GM18505 (cell line): ENCODE measurements around the gene ZNF200.
"Not testable (repeated sequence)": the region's sequence is repeated elsewhere in the genome, so short reads cannot be mapped to it uniquely, and the experiment has no call there.

Experiments used
- ATAC-seq: cut with Tn5 transposase; IDR thresholded peaks from one replicate; pipeline ENCODE4 v1.9.1; 2021; ENCODE audit not compliant: unreplicated experiment
- POLR2A ChIP-seq: IDR thresholded peaks from 4 replicates; pipeline ENCODE4 v1.6.1; 2011; ENCODE audit warnings: borderline replicate concordance; ENCODE audit not compliant: insufficient read depth, insufficient read length; ENCODE audit errors: extremely low read depth

Gene ZNF200

DNA sequence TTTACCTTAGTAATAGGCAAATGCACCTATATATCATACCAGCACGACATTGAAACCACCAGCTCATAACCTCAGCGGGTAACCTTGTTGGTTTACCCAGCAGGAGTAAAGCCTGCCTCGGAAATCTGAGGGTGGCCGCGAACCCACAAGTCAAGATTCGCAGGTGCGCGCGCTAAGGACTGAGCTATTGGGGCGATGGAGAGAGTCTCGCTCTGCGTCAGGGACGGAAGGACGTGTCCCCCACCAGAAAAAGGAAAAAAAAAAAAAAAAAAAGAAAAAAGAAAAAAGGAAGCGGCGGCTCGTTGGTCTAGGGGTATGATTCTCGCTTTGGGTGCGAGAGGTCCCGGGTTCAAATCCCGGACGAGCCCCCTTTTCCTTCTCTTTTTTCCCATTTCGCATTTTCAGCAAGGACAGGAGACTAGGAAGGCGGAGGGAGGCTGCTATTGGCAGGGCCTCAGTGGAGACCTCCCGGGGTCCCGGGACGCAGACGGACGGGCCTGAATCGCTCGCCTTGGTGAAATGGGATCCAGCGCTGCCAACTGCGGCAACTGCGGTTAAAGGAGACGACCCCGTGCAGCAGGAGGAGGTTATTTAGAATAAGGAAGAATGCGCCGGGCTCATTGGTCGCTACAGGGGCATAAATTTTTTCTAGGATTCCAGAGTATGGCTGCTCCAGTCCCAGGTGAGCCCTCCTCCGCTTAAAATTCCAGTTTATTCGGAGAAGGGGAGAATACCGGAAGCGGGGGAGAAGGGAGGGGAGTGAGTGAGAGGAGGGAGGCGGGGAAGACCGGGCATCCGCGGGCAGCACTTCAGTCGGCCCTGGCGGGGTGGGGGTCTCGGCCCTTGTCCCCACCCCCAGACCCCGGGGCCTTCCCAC is 46.9 kb downstream of the ZNF200 start, which contains the start of gene OR1F1:
Gene OR1F1, plus strand, starts transcription at position 407 of the 877 bp plus-strand sequence.
- TF ChIP-seq POLR2A, result no peak

DNA sequence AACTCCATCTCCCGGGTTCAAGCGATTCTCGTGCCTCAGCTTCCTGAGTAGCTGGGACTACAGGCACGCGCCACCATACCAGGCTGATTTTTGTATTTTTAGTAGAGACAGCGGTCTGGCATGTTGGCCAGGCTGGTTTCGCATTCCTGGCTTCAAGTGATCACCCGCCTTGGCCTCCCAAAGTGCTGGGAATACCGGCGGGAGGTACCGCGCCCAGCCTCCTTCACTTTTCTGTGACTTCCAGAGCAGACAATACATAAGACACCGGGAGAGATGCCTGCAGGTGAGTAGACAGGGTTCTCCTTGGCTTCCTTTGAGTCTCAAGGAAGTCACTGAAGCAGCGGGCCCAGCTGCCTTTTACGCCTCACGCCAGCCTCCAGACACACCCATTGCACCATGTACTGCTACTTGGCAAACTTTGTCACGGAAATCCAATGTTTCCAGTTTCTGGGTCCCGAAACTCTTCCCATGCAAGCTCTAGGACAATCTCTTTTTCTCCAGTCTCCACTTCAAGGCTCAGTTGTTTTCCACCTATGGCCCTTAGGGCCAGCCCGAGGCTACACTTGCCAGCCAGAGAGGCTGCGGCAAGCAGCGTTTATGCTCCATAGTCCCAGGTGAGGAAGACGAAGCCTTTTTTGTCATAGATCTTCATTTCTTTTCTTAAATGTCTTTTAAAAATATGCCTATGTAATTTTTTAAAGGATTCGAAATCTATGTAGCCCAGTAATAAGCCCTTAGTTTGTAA is 47.8 kb downstream of the ZNF200 start:
- ATAC-seq, result no peak
- no peak for TF ChIP-seq POLR2A

More for the DNA sequence above, 46.9 kb downstream of the ZNF200 start, which contains the start of gene OR1F1:
- ATAC-seq, result no peak

DNA sequence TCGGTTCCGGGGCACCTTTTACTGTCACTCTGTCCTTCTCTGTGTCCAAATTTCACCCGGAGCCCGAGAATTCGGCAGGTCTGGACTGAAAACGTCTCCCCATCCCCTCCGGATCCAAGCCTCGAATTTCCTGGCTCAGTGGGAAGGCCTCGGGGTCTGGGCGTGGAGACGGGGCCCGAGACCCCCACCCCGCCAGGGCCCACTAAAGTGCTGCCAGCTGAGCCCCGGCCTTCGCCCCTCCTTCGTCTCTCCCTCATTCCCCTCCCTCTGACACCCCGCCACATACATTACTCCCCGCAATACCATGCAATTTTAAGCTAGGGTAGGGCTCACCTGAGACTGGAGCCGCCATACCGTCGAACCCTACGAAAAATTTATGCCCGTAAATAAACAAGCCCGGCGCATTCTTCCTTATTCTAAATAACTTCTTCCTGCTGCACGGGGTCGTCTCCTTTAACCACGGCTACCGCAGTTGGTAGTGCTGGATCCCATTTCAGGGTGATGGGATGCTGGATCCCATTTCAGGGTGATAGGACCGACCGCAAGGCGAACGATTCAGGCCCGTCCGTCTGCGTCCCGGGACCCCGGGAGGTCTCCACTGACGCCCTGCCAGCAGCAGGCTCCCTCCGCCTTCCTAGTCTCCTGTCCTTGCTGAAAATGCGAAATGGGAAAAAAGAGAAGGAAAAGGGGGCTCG is 51.4 kb downstream of the ZNF200 start:
- ATAC-seq, result no peak
- TF ChIP-seq POLR2A, result no peak

DNA sequence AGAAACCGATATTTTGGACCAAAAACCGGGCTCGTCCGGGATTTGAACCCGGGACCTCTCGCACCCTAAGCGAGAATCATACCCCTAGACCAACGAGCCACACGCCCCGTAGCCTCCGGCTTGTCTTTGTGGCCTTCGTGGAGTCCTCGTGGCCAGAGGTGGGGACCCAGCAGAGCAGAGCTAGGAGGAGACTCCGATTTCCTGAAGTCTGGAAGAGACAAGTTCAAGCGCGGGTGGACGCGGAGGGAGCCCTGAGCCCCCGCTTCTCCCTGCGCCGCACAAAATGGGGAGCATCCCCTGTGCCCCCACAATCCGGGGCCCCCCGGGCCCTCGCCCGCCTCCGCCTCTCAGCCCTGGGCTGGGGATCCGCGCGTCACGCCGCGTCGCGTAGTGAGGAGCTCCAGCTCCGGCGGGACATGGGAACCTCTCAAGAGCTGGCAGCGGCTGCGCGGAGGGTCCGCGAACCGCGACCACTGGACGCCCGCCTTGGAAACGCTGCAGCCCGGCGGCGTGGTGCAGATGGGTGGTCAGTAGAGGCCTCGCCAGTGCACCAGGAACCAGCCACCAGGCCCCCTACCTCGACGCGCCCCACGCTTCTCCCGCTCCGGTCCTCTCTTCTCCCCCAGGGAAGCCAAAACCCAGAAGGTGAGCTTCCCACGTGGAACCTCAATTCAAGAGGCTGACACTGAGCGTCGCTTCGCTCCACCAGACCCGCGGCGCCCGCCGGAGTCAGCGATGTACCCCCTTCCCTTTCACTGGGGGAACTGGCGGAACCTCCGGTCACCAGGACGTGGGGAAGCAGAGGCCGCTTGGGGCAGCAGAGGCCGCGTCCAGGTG is 52.1 kb downstream of the ZNF200 start:
- no peak for ATAC-seq
- TF ChIP-seq POLR2A, result no peak

DNA sequence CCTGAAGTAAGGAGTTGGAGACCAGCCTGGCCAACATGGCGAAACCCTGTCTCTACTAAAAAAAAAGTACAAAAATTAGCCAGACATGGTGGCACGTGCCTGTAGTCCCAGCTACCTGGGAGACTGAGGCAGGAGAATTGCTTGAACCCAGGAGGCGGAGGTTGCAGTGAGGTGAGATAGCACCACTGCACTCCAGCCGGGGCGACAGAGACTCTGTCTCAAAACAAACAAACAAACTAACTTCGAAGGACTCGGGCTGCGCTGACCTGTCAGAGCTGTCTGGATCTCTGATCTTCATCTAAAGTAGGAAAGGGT is 52.7 kb downstream of the ZNF200 start:
- ATAC-seq, result not testable (repeated sequence)

DNA sequence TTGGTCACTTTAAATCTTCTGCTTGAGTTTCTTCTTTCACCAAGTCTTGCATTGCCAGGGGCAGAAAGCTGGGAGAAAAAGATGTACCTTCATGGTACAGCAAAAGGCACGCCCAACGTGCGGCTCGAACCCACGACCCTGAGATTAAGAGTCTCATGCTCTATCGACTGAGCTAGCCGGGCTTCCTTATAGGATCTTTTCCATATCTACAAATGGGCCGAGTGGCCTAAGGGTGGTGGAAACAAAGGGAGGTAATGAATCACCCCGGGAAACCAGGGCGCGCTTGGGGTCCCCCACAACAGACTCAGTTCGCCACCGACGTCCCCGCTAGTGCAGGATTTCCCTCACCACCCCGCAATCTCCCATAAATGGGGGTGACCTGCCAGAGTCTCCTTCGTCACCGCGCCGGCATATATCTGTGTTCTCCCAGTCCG is 54.5 kb downstream of the ZNF200 start:
- TF ChIP-seq POLR2A, result no peak
- no peak for ATAC-seq

DNA sequence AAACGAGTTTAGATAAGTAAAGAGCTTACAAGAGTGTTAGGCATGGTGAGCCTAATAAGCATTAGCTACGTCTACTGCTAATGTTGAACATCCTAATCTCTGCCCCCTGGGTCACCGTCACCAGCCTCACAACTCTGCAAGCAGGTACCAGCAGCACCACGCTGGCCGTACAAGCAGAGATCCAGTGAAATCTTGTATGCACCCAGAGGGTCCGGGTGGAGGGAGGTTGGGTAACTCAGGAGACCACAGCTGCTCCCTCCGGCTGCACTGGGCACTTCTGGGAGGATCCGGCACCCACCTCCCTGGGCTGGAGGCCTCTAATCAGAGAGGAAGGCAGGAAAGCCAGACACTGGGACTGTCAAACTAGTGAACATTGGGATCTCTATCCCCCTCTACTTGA is 55.3 kb downstream of the ZNF200 start:
- no peak for TF ChIP-seq POLR2A
- no peak for ATAC-seq

DNA sequence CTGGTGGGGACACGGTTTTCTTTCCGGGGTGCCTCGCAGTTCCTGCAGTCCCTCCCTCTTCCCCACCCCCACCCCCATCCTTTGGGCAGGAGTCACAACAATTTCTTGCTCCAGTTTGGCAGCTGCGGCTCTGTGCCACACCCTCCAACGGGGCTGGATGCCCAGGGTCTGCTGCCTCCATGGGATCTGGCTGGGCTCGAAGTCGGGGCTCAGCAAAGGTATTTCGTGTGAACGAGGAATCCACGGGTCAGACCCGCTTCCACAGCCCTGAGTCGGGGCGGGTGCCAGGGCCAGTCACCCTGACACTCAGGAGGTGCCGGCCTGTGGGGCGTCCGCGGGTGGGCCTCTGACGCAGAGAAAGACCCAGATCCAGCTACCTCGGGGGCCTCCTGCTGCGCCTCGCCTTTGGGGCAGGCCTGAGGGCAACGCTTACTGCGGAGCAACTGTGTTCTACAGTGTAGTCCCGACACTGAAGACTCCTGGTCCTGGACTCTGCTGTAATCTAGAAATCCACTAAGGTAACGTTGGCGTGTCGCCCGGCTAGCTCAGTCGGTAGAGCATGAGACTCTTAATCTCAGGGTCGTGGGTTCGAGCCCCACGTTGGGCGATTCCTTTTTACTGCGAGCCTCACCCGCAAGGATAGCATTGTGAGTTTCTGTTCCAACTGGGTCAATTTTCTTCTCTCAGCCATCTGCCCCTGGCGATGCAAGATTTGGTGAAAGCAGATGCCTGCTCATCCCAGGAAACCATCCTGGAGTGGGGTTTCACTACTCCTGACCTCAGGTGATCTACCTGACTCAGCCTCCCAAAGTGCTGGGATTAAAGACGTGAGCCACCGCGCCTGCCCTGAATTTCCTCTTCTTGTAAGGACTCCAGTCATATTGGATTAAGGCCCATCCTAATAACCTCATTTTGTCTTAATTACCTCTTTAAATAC is 59.5 kb downstream of the ZNF200 start:
- no peak for ATAC-seq
- no peak for TF ChIP-seq POLR2A

DNA sequence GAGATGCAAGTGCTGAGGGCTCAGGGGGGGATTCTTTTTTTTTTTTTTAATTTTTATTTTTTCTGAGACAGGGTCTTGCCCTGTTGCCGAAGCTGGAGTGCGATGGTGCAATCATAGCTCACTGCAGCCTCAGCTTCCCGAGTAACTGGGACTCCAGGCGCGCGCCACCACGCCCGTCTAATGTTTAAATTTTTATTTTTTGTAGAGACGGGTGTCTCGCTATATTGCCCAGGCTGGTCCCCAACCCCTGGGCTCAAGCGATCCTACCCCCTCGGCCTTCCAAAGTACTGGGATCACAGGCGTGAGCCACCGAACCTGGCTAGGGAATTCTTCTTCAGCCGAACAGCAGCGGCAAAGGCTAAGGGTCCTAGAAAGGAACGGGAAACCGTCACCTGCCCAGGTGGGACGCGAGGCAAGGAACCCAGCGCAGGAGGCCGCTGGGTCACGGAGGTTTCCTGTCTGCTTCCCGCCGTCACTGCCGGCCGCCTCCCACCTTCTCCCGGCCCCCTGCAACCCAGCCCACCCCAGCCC is 60.3 kb downstream of the ZNF200 start:
- TF ChIP-seq POLR2A, result no peak
- ATAC-seq, result no peak

DNA sequence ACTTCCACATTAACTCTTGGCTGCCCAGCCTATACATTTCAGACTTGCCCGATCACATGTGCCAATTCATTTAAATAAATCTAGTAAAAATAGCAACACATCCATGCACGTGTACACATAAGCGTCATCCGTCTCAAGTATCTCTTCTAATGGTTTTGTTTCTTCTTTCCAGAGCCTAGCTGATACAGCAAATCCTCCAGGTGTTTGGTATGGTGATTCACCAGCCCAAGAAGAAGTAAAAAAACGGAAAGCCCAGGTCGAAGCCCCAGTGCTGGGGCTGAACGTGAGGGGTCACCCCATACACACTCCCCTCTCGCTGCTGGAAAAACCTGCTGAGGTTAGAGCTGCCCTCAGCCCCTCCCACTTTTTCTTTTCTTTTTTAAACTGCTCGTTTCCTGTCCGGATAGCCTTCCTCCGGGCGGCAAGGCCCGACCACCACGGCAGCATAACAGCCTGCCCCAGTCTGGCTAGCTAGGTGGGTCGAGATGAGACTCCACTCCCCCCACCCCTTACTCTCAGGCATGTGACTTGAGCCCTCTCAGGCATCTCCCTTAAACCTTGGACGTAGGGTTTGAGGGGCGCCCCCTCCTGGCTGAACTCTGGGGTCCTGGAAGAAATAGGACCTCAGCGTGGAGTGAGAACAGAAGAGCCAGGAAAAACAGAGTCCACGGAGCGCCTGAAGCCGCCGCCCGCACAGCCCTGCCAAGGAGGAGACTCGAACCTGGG is 60.9 kb downstream of the ZNF200 start:
- no peak for TF ChIP-seq POLR2A
- ATAC-seq, result no peak
